ENCODE data around the gene TAGLN2.

TAGLN2 gene

GRCh38 chr1:159924791-159925718 is at the start of gene TAGLN2:
Gene TAGLN2, minus strand, starts transcription at chr1:159925507. Its CDS starts 4,998 bp downstream, at chr1:159920509.
- DNase-seq (ENCODE audit: low spot score): peak; percentile 54

GRCh38 chr1:159974350-159974965 is 49.2 kb upstream of the TAGLN2 start:
- no peak for DNase-seq (ENCODE audit: low spot score)

GRCh38 chr1:159973350-159973940 is 48.1 kb upstream of the TAGLN2 start:
- no peak for DNase-seq (ENCODE audit: low spot score)

GRCh38 chr1:159972443-159973205 is 47.3 kb upstream of the TAGLN2 start:
- no peak for DNase-seq (ENCODE audit: low spot score)

GRCh38 chr1:159970932-159971342 is 45.6 kb upstream of the TAGLN2 start:
- DNase-seq (ENCODE audit: low spot score): peak; percentile 20

GRCh38 chr1:159968901-159969300 is 43.6 kb upstream of the TAGLN2 start:
- no peak for DNase-seq (ENCODE audit: low spot score)

GRCh38 chr1:159965263-159965662 is 40.0 kb upstream of the TAGLN2 start:
- no peak for DNase-seq (ENCODE audit: low spot score)

GRCh38 chr1:159964144-159964543 is 38.8 kb upstream of the TAGLN2 start:
- no peak for DNase-seq (ENCODE audit: low spot score)

GRCh38 chr1:159962176-159962575 is 36.9 kb upstream of the TAGLN2 start:
- no peak for DNase-seq (ENCODE audit: low spot score)

GRCh38 chr1:159961636-159962035 is 36.3 kb upstream of the TAGLN2 start:
- no peak for DNase-seq (ENCODE audit: low spot score)

- DNase-seq (ENCODE audit: low spot score): no peak
Observed at GRCh38 chr1:159960721-159961381, 35.5 kb upstream of the TAGLN2 start.

GRCh38 chr1:159959451-159959850 is 34.1 kb upstream of the TAGLN2 start:
- no peak for DNase-seq (ENCODE audit: low spot score)

- DNase-seq (ENCODE audit: low spot score): no peak
Observed at GRCh38 chr1:159958719-159959380, 33.5 kb upstream of the TAGLN2 start.

GRCh38 chr1:159957824-159958268 is 32.5 kb upstream of the TAGLN2 start:
- no peak for DNase-seq (ENCODE audit: low spot score)

- no peak for DNase-seq (ENCODE audit: low spot score)
Observed at GRCh38 chr1:159955456-159955855, 30.1 kb upstream of the TAGLN2 start.

- DNase-seq (ENCODE audit: low spot score): no peak
Observed at GRCh38 chr1:159953536-159954515, 28.5 kb upstream of the TAGLN2 start, which contains the start of gene SLAMF9. Gene SLAMF9, minus strand, starts transcription at chr1:159954237. Its CDS starts 100 bp downstream, at chr1:159954137.

GRCh38 chr1:159952932-159953331 is 27.6 kb upstream of the TAGLN2 start:
- DNase-seq (ENCODE audit: low spot score): no peak

GRCh38 chr1:159951551-159951950 is 26.2 kb upstream of the TAGLN2 start:
- no peak for DNase-seq (ENCODE audit: low spot score)

GRCh38 chr1:159951016-159951415 is 25.7 kb upstream of the TAGLN2 start:
- DNase-seq (ENCODE audit: low spot score): no peak

GRCh38 chr1:159949981-159950381 is 24.7 kb upstream of the TAGLN2 start:
- no peak for DNase-seq (ENCODE audit: low spot score)
